GM10266 (cell line): ENCODE results near the gene RNF208.

Experiments
- DNase-seq: peaks from one replicate; pipeline ENCODE4 v3.0.0; 2012; ENCODE audit errors: extremely low spot score
- CTCF ChIP-seq: IDR thresholded peaks from 2 replicates; pipeline ENCODE4 v1.5.1; 2012; ENCODE audit warnings: mild to moderate bottlenecking, low read depth; ENCODE audit not compliant: control insufficient read depth, insufficient read depth; ENCODE audit errors: missing control alignments

Gene RNF208

GRCh38 chr9:137220317-137221094 lies 1.5 kb downstream of the RNF208 start:
- TF ChIP-seq CTCF: no peak
- no peak for DNase-seq

- no peak for TF ChIP-seq CTCF
- no peak for DNase-seq
These were observed 2.2 kb downstream of the RNF208 start for GRCh38 chr9:137219757-137220316.

GRCh38 chr9:137218754-137219271 lies 3.2 kb downstream of the RNF208 start:
- TF ChIP-seq CTCF: no peak
- DNase-seq: no peak

GRCh38 chr9:137218212-137218753 lies 3.8 kb downstream of the RNF208 start:
- no peak for DNase-seq
- no peak for TF ChIP-seq CTCF

GRCh38 chr9:137217276-137218211 lies 4.5 kb downstream of the RNF208 start:
- DNase-seq: no peak
- no peak for TF ChIP-seq CTCF

- no peak for DNase-seq
- no peak for TF ChIP-seq CTCF
These were observed 5.7 kb downstream of the RNF208 start for GRCh38 chr9:137216188-137216965.
